ENCODE results near the gene SHFL. TPM values are rescaled to one million over a fixed set of nuclear protein-coding genes. Genes with fewer than 3 reads are reported as not detected.
A peak's percentile ranks its signal among the peaks of the same experiment; 100 is the strongest.

Gene SHFL
- total RNA-seq, 2 donors from 2014 or later: 21.7 to 26.0 TPM

GRCh38 chr19:10084803-10085202, 1.3 kb upstream of the SHFL start:
- intact Hi-C loops (cut with DNase I): no loop called here

GRCh38 chr19:10086591-10087192, 575 bp downstream of the SHFL start:
- intact Hi-C loops (cut with DNase I): no loop called here
- no peak for DNase-seq (ENCODE audit: low spot score)

More at GRCh38 chr19:10084803-10085202, 1.3 kb upstream of the SHFL start:
- DNase-seq (ENCODE audit: low spot score): no peak

GRCh38 chr19:10087296-10088061, 1.4 kb downstream of the SHFL start:
- DNase-seq (ENCODE audit: low spot score): no peak
- intact Hi-C loops (cut with DNase I): no loop called here

- intact Hi-C loops (cut with DNase I): no loop called here
- DNase-seq (ENCODE audit: low spot score): no peak
These were observed 2.9 kb downstream of the SHFL start for GRCh38 chr19:10088949-10089554.

GRCh38 chr19:10089801-10090375, 3.8 kb downstream of the SHFL start:
- intact Hi-C loops (cut with DNase I): no loop called here
- DNase-seq (ENCODE audit: low spot score): no peak

- intact Hi-C loops (cut with DNase I): no loop called here
- DNase-seq (ENCODE audit: low spot score): no peak
These were observed 5.2 kb downstream of the SHFL start for GRCh38 chr19:10091370-10091687.

DNA sequence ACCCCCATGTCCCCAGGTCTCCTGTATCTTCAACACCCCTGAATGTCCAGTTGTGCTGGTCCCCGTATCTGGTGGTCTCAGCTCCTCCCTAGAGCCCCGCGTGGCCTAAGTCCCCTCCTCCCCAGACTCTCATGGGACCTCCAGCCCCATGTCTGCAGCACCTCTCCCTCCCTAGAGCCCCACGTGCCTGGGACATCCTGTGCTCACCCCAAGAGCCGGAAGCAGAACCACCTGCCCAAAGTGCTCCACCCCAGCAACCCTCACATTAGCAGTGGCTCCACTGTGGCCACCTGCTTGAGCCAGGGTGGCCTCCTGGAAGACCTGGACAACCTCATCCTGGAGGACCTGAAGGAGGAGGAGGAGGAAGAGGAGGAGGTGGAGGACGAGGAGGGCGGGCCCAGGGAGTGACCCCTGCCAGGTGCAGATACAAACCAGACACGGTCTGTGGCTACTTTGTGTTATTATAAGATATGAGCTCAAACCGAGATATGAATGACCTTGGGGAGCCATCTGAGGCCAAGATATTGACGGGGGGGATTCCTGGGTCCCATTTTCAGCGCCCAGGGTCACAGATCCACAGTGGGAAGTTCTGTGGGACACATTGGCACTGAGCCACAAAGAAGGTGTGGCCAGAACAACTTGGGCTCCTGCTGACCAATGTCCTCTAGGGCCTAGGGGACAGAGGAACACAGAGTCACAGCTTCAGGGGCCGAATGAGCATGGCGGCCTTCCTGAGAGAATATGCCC, 6.0 kb downstream of the SHFL start:
- no peak for DNase-seq (ENCODE audit: low spot score)
- intact Hi-C loops (cut with DNase I): no loop called here

- no peak for DNase-seq (ENCODE audit: low spot score)
- intact Hi-C loops (cut with DNase I): no loop called here
These were observed 6.7 kb downstream of the SHFL start for GRCh38 chr19:10092648-10093294.

- DNase-seq (ENCODE audit: low spot score): no peak
- intact Hi-C loops (cut with DNase I): no loop called here
These were observed 7.4 kb downstream of the SHFL start for GRCh38 chr19:10093295-10094186.

DNA sequence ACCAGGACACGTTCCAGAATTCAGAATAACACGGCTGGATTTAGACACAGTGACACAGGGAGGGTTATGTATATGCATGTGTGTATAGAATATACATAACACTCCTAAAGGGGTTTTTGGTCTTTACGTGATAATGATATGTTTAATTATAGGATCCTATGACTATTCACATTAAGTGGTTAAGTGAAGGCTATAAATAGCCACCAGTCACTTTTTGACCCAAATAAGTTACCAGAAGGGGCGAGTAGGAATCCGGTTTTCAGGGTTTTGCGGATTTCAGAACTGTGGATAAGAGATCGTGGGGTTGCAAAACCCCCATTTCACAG, 9.5 kb downstream of the SHFL start:
- intact Hi-C loops (cut with DNase I): no loop called here
- DNase-seq (ENCODE audit: low spot score): no peak

DNA sequence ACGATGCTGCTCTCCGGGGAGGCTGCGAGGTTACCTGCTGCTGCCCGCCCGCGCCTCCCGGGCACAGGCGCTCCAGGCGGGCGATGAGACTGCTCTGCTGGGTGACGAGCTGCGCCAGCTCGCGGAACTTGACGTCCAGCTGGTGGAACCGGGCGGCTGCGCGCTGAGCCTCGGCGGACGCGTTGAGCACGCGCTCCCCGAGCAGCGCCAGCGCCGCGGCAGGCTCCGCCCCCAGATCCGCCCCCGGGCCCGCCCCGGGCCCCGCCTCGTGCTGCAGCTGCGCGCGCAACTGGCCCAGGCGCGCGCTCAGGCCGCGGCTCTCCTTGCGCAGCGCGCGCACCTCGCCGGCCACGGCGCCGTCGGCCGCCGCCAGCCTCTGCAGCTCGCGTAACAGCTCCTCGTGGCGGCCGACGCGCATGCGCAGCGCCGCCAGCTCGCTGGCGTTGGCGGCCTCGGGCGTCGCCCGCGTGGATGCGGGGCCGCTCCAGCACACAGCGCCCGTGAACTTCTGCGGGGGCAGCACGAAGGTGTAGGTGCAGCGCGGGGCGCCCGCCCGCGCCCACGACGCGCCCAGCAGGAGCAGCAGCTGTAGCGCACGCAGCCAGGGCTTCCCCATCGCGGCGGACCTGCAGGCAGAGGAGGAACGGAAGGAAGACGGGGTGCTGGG, 10.0 kb downstream of the SHFL start:
- peak; percentile 97 for DNase-seq (ENCODE audit: low spot score)

DNA sequence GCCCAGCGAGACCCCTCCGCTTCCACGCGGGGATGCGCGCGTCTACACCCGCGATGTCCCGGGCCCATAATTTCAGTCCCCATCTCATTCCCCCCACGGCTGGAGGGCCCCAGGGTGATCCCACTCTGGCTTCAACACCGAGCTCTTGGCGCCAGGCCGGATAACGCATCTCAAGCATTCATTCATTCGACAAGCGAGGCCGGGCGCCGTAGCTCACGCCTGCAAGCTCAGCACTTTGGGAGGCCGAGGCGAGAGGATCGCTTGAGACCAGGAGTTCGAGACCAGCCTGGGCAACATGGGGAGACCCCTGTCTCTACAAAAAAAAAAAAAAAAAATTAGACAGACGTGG, 10.5 kb downstream of the SHFL start:
- intact Hi-C loops (cut with DNase I): no loop called here
- no peak for DNase-seq (ENCODE audit: low spot score)

More for the DNA sequence above, 10.0 kb downstream of the SHFL start:
- intact Hi-C loops (cut with DNase I): no loop called here

DNA sequence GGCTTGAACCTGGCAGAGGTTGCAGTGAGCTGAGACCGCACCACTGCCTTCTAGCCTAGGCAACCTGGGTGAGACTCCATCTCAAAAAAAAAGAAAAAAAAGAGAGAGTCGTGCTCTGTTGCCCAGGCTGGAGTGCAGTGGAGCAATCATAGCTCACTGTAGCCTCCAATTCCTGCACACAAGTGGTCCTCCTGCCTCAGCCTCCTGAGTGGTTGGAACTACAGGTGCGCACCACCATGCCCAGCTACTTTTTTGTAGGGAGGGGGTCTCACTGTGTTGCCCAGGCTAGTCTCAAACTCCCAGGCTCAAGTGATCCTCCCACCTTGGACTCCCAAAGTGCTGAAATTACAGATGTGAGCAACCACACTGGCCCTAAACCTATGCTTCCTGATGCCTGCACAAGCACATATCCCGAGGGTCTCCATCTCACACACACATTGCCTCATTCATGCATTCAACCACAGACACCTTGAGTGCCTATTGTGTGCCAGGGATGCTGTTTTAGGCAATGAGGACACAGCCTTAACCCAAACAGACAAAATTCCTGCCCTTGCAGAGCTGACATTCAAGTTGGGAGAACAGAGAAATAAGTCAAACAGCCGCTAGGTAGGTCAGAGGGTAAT, 14.2 kb downstream of the SHFL start:
- DNase-seq (ENCODE audit: low spot score): no peak
- intact Hi-C loops (cut with DNase I): no loop called here

DNA sequence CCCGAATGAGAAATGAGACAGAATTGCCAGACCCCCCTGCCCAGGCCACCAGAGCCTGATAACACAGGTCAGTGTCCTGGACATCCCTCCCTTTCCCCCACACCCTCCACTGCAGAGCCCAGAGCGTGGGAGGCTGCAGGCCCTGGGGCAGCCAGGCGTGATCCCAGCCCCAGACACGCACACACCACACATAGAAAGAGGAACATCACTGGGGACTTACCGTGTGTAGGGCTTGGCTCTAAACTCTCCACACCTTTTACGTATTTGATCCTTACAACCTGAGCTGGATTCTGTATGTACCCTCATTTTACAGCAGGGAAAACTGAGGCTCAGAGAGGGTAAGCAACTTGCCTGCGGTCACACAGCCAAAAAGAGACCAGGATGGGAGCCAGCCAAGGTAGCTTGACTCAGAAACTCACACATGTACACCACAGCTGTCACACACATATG, 16.7 kb downstream of the SHFL start:
- intact Hi-C loops (cut with DNase I): no loop called here
- no peak for DNase-seq (ENCODE audit: low spot score)

GRCh38 chr19:10104130-10104513, 18.0 kb downstream of the SHFL start:
- no peak for DNase-seq (ENCODE audit: low spot score)
- intact Hi-C loops (cut with DNase I): no loop called here

DNA sequence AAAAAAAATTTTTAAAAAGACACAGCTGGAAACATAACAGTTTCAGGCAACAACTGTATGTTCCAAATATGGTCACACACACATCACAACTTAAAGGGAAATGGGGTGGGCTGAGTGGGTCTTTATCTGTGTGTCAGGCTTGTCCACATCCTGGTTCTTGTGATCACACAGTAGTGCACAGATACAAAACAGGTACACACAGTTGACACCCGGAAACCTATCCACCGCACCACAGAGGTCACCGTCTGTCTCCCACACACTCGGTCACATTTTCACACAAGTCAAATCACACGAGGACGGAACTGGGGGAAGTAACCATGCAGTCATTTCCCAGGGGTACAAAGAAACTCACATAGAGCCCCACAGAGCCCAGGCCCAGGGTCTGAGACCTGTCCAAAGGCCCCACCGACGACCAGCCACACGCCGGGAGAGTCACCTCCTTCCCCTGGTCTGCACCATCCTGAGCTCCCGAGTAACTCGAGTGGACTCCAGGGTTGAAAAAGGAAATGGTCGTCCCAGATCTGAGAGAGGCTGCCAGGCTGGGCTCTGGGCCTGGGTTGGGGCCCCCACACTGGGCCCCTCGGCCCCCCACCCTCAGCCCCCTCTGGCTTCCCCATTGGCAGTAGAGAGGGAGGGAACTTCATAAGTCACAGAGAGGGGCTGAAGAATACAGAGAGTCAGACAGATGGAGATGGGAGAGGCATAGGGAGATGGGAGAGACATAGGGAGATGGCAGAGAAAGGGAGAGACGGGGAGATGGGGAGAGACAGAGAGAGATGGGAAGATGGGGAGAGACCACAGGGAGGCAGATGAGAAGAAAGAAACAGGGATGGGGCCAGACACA, 18.8 kb downstream of the SHFL start:
- intact Hi-C loops (cut with DNase I): no loop called here
- DNase-seq (ENCODE audit: low spot score): no peak

Data from posterior vena cava (tissue), 2 donors.